ENCODE measurements around the gene SIRPA.

Gene SIRPA

DNA sequence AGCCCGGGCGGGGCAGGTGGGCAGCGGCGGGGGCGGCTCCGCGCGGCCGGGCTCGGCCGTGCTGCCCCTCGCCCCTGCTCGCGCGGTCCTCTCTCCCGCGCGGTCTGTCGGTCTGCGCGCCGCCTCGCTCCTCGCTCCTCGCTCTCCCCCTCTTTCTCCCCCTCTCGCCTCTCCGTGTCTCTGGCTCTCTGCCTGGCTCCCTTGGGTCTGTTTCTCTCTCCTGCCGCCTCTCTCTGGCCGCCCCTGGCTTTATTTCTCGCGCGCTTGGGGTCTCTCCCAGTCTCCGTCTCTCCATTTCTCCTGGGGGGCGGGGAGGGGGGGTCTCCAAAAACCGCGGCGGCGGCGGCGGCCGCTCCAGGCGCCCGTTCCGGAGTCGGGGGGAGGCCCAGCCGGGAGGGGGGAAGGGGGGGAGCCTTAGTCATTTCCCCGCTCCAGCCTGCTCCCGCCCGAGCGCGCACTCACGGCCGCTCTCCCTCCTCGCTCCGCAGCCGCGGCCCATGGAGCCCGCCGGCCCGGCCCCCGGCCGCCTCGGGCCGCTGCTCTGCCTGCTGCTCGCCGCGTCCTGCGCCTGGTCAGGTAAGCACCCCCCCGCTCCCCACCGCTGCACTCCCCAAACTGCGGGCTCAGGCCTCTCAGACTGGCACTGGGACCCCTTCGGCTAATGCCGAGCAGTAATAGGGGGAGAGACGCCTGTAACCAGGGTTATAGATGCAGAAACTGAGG is at the start of gene SIRPA:
SIRPA (plus strand) TSS at position 457 of the 723 bp plus-strand sequence; CDS start at position 498, 41 bp downstream.
- no peak for DNase-seq (ENCODE audit: low read depth)

DNA sequence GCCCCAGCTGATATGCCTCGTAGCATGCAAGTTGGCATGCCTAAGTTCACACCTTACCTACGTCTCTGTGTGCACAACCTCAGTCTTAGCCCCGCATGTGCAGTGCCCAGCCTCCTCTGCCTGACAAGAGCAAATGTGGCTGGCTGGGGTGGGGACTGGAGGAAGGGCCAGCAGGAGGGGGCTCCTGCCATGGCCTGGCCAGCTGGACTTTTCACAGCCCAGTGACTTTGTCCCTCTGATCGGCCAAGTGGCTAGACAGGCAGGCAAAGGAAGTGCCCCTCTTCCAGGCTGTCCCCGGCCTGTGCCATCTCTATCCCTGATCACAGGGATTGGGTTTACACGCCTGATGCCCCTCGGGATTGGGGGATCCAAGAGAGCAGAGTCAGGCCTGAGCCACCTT is 49.5 kb upstream of the SIRPA start:
- DNase-seq (ENCODE audit: low read depth) = no peak

DNA sequence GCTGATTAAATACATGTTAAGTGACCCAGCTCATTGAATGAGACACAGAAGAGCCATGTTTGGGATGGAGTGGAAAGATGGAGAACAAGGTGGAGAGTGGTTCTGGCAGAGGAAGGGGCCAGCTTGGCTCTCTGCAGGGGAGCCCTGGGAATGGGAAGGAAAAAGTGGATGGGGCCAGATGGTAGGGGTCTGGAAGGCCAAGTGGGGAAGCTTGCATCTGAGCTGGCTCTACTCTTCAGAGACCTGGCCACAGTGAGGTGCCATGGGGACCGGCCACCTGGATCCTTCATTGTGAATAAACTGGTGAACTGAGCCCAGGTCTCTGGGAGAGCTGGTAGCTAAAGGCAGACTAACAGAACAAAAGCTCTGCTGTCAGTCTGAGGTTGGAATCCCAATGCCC is 48.9 kb upstream of the SIRPA start:
- no peak for DNase-seq (ENCODE audit: low read depth)

GRCh38 chr20:1846876-1847275 is 48.3 kb upstream of the SIRPA start:
- no peak for DNase-seq (ENCODE audit: low read depth)

DNA sequence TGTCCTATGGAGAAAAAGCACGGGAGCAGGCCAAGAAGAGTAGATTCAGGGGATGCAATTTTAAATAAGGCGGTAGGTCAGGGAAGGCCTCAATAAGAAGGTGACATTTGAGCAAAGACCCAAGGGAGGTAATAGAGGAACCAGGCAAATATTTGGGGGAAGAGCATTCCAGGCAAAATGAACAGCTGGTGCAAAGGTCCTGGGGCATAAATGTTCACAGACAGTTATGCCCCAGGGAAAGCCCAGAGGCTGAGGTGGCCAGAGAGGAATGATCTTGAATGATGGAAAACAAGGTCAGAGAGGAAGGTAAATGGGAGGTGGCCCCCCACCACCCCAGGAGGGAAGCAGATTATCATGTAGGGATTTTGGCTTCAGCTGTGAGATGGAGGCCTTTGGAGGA is 47.4 kb upstream of the SIRPA start:
- DNase-seq (ENCODE audit: low read depth) = no peak

DNA sequence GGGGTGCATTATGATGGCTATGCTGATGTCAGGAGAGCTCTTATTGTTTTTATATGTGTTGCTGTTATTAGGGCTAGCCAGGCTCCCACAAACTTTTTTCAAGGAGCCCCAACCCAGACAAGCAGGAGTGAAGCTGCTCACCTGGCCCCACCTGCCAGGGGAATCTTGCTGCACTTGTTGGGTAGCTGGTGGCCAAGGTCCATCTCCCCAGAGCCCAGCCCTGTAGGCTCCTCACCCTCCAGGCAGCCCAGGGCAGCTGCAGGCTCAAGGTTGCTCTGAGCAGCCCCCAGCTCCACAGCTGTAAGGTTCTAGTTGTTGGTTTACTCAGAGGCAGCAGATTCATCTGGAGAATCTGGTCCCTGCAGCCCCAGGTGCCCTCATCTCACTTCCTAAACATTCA is 46.8 kb upstream of the SIRPA start:
- DNase-seq (ENCODE audit: low read depth) = no peak

GRCh38 chr20:1851396-1851795 is 43.8 kb upstream of the SIRPA start:
- DNase-seq (ENCODE audit: low read depth) = no peak

- DNase-seq (ENCODE audit: low read depth) = no peak
These were observed 41.7 kb upstream of the SIRPA start for GRCh38 chr20:1853473-1853872.

DNA sequence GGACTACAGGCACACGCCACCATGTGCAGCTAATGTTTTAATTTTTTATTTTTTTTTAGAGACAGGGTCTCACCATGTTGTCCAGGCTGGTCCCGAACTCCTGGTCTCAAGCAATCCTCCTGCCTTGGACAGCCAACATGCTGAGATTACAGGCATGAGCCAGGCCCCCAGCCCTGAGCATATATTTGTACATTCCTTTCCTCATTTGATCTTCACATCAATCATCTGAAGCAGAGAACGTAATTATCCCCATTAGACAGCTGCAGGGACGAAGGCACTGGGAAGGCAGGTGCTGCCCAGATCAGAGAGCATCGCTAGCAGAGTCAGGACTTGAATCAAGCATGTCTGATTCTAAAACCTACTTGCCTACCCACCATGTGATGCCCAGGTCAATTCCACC is 41.0 kb upstream of the SIRPA start:
- no peak for DNase-seq (ENCODE audit: low read depth)

DNA sequence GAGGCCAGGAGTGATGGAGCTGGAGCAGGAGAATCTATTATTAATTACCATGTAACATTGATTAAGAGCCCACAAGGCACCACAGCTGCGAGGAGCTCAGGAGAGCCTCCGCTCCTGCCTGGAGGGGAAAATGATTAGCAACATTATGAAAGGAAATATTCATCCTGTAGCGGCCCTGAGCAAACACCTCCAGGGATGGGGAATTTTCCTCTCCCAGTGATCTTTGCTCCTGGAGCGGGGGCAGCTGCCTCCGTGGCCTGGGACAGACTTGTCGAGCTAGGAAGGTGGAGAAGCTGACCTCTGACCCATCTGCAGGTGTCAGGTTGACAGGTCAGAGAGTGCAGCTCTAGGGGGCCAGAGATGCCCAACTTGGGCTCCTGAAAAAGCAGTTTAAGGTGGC is 40.1 kb upstream of the SIRPA start:
- no peak for DNase-seq (ENCODE audit: low read depth)

DNA sequence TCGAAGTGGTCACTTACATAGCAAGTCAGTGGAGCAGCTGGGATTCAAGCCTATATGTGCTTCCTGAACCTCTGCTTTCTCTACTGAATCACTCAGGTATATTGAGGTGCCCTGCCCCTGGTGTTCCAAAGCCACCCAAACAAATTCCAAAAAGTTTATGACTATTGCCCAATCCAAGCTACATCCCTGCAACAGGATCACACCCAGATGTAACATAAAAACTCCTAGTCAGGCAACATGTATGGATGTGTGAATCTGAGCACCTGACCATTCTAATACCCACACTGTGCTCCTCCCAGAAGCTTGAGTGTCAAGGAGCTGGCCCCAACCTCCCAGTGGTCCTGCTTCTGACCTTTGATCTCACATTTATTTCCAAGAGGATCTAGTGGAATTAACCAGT is 39.5 kb upstream of the SIRPA start:
- DNase-seq (ENCODE audit: low read depth) = no peak

GRCh38 chr20:1856424-1856823 is 38.8 kb upstream of the SIRPA start:
- DNase-seq (ENCODE audit: low read depth) = no peak

DNA sequence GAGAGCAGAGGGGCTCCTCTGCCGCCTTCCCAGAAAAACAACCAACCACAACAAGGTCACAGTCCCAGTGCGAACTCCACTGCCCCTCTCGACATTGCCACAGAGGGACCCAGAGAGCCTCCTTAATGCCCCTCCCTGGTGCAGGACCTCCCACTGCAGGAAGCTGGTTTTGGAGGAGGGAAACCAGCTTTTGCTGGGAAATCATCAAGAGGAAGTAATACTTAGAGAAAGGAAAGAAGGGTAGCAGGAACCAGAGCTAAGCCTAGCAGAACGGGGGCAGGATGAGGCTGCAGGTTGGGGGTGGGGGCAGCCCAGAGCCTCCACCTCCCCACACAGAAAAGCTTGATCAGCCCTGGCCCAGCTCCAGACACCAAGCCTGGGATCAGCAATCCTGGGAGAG is 37.7 kb upstream of the SIRPA start:
- no peak for DNase-seq (ENCODE audit: low read depth)

GRCh38 chr20:1858871-1859270 is 36.3 kb upstream of the SIRPA start:
- DNase-seq (ENCODE audit: low read depth) = no peak

GRCh38 chr20:1860446-1860845 is 34.8 kb upstream of the SIRPA start:
- DNase-seq (ENCODE audit: low read depth) = no peak

GRCh38 chr20:1861347-1861976 is 33.7 kb upstream of the SIRPA start:
- DNase-seq (ENCODE audit: low read depth) = no peak

GRCh38 chr20:1861996-1862662 is 33.1 kb upstream of the SIRPA start:
- DNase-seq (ENCODE audit: low read depth) = no peak

- no peak for DNase-seq (ENCODE audit: low read depth)
These were observed 32.5 kb upstream of the SIRPA start for GRCh38 chr20:1862663-1863053.

GRCh38 chr20:1863296-1863695 is 31.9 kb upstream of the SIRPA start:
- DNase-seq (ENCODE audit: low read depth) = no peak

DNA sequence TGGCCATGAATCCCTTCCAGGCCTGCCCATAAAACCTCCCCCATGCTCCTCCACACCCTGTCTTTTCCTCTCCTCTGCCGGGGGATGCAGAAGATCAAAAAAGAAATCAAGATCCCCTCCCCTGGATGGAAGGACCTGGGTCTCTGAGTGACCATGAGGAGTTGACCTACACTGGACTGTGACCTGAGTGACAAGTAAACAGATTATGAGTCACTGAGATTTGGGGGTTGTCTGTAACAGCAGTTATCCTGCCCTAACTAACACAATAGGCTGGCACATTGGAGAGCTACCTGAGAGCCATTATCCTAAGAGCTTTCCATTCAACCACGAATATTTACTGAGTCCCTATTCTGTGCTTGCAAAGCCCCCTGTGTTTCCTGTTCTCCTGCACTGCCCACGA is 28.4 kb upstream of the SIRPA start:
- no peak for DNase-seq (ENCODE audit: low read depth)

DNA sequence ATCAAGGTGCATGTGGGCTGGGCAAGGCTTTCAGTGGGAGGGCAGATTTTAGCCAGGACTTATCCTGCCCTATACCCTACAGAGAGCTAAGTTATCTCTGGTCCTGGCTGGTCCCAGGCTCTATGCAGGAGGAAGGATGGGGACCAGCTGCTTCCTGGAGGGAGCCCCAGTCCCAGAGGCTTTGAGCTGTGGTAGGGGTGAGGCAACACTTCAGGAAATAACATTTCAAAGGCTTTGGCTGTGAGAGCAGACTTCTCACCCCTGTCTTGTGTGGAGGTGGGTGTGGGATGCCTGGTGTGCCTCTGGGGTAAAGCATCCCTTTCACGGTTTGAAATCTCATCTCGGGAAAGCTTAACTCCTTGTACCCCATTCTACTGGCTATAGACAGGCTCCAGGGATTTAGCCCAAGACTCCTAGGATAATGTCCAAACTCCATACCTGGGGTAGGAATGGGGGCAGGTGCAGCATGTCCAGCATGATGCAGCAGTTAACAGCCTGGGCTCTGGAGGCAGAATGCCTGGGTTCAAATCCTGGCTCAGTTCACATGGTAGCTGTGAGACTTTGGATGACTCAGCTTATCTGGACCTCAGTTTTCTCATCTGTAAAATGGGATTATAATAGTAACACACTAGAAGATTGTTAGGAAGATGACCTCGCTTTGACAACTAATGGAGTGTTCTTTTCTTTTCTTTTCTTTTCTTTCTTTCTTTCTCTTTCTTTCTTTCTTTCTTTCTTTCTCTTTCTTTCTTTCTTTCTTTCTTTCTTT is 27.5 kb upstream of the SIRPA start:
- no peak for DNase-seq (ENCODE audit: low read depth)

DNA sequence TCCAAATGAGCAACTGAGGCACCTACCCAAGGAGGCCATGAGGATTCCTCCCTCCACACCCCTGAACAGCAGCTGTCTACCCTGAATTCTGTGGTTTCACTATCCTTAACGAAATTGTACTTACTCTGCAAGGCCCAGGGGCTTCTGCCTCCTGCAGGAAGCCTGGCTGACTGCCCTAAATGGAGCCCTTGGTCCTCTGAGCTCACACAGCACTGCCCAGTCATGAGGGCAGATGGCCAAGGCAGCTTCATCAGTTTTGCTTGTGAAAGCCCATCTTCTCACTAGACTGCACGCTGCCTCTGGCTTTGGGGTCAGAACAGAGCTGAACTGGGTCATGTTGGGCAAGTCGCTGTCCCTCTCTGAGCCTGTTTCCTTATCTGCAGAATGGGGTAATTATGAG is 26.4 kb upstream of the SIRPA start:
- DNase-seq (ENCODE audit: low read depth) = no peak

DNA sequence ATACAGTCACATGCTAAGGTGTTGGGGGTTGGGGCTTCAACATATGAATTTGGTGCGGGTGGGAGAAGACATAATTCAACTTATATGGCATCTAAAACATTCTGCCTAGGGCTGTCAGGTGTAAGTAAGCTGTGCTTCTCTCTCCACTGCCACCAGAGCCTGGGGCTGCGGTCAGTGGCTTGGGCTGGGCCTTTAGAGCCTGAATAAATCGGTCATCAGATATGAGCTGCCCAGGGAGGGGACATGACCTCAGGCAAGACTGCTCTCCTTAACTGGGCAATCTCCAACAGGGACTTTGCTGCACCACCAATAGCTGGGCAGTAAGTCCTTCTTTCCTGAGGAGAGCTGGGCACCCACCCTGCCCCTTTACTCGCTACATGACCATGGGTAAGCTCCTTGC is 24.9 kb upstream of the SIRPA start:
- no peak for DNase-seq (ENCODE audit: low read depth)
